Kidney glomerular epithelial cell (primary cell): ENCODE results near the gene LMTK2.

Experiments used
- DNase-seq: peaks from one replicate; lab custom pipeline; 2025; lab: John Stamatoyannopoulos, UW

Gene LMTK2

DNA sequence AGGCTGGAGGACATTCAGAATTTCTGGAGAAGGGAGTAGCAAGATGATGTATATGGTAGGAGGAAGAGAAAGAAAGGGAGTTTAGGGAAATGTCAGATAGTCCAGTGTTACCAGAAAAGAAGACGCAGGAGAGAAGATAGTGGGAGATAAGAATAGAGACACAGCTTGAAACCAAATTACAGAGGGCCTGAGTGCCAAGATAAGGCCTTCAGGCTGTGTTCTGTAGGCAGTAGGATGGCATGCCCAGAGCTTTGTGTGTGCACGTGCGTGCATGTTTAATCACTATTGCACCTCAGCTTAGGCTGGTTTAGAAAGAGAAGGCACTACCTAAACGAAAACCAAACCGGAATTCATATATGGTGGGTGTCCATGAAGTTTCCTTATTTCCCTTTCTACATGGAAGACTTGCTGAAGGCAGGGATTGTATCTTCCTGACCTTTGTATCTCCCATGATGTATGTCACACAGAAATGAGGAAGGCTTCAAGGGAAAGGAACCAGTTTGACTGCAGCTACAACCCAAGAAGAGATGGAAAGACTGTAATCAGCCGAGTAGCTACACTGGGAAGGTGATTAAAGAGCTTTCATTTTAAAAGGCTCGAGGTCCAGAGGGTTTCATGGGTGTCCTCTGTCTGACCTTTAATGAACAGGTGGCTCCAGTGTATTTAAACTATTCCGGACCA is 68.7 kb downstream of the LMTK2 start:
- no peak for DNase-seq

DNA sequence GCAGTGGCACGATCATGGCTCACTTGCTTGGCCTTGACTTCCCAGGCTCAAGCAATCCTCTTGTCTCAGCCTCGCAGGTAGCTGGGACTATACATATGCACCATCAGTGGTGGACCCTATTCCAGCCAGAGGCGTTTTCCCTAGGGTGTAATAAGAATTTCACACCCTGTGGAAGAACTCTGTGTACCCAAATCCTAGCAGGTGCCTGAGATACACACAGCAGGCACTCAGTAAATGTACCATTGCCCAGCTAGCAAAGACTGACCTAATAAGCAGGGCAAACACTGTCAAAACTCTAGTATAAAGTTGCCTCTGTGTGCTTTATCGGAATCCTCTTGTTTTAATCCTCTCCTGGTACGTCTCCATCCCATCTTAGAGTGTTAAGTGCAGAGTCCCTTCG is 70.9 kb downstream of the LMTK2 start:
- no peak for DNase-seq

DNA sequence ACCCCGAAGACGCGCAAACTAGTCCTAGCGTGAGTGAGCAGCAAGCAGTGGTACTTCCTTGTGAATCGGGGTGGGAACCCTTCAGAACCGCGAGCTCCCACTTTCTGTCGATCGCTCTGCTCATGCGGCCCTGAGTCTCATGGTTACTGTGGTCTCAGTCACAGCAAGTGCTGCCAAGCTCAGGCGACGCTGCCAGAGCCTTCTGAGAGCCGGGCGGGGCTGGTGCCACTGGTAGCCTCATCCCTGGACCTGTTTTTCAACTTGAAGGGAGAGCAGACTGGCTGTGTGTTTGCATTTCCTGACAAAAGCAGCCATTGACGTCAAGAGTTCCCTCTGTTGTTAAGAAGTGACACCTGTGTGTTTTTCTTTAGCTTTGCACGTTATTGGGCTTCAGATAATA is 71.7 kb downstream of the LMTK2 start:
- no peak for DNase-seq

DNA sequence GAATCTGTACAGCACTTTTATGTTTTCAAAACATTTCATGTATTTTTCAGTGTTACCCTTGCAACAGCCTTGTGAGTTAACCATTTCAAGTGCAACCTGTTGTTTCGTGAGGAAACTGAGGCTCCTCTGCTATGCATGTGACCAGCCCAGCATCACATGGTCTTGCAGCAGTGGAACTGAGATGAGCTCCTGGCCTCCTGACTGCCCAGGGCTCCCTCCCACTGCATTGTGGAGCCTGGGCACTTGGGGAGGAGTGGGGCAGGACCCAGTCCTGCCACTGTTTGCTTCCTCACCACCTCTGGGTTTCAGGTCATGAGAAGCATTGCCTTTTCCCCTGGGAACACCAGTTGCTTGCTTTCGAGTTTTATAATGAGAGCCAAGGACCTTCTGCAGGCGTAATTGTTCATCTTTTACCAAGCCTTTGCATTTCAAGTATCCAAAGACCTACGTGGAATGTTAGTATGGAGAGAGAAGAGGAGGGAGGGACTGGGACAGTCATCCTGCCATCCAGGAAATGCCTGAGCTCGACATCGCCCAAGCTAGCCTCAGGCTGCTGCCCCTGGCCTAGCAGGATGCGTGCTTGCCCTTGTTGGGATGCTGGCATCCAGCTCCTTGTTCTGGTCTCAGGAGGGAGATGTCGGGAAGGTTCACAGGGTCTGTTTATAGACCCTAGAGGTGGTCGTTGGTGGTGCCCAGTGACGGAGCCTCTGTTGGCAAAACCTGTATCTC is 72.3 kb downstream of the LMTK2 start:
- no peak for DNase-seq

DNA sequence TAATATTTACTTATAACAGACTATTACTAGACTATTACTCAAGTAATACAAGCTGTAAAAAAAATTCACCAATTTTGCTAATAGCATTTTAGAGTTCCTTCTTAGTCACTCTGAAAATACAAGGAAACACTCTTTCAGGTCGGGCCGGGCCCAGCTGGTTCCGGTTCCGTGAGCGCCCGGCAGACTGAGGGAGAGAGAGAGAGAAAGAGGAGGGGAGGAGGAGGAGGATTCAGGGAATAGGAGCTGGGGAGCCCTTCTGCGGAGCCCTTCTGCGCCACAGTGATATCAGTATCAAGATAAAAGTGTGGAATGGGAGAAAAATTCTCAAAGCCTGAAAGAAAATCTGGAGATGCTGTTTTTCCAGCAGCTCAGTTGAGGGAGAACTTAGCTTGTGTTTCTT is 74.1 kb downstream of the LMTK2 start:
- DNase-seq: no peak

DNA sequence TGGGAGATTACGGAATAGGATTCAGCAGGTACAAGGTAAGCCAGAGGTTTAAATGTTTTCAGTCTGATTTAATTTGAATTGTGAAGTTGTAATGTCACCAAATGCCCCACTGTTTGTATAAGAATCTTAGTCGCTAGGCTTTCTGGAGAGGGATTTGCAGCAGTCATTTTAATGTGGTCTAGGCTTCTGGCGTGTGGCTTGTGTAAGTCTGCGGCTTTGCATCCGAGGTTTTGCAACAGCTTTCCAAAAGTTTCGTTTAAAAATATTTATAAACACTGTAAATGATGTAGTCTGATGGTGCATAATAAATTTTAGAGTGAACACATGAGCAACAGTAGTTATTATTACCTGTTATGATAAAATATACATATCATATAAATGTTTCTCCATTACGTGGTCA is 78.4 kb downstream of the LMTK2 start:
- DNase-seq: no peak

DNA sequence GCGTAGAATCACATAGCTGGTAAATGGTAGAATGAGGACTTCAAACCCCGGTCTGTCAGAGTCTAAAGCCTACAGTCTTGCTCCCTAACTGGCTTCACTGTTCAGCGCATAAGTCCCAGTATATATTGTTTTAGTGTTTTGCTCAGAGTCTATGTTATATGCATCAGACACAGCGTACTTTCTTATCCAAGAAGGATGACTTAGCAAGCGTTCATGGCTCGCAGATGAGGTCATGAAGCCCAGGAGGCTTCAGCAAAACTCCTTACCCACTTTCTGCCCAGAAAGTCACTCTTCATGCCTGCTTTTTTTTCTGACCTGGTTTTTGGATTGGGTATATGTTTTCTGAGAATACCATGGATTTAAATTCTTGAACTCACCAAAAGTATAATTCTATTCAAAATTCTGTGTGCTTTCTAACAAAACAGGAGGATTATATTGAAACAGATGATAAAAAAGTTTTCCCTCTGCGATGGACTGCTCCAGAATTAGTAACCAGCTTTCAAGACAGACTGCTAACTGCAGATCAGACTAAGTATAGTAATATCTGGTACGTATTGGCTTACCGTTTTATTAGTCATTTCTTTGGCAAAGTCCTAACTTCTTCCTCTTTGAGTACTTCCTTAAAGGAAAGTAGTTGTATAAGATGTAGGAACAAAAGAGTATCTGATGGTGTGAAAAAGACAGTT is 79.9 kb downstream of the LMTK2 start:
- DNase-seq: no peak

DNA sequence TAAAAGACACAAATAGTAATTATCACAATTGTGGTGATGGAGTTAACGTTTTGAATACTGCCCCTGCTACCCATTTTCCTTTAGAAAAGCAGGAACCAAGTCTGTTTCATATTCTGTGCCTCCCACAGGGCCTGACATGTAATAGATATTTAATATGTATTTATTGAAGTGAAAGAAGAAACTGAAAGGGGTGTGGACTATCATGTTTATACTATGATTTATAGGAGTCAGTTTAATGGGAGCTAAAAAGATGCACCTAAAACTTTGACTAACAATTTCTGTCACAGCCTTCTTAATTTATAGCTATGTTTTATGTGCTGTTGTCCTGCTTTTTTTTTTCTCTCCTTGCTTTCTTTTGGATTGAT is 80.5 kb downstream of the LMTK2 start:
- DNase-seq: no peak

DNA sequence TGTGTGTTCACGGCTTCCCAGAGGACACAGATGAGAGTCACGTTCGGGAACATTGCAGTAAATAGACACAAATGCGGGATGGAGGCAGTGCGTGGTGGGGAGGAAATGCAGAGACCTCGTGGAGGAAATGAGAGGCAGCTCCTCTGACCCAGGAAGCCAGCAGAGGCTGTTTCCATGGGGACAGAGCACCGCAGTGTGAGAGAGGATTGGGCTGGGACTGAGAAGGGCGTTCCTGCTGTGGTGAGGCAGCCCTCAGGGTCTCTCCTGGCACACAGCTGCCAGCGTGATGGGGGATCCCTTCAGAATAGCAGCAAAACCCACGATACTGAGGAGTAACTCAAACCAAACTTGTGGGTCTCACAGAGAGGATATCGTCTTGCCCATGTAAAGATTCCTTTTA is 82.9 kb downstream of the LMTK2 start:
- DNase-seq: no peak

DNA sequence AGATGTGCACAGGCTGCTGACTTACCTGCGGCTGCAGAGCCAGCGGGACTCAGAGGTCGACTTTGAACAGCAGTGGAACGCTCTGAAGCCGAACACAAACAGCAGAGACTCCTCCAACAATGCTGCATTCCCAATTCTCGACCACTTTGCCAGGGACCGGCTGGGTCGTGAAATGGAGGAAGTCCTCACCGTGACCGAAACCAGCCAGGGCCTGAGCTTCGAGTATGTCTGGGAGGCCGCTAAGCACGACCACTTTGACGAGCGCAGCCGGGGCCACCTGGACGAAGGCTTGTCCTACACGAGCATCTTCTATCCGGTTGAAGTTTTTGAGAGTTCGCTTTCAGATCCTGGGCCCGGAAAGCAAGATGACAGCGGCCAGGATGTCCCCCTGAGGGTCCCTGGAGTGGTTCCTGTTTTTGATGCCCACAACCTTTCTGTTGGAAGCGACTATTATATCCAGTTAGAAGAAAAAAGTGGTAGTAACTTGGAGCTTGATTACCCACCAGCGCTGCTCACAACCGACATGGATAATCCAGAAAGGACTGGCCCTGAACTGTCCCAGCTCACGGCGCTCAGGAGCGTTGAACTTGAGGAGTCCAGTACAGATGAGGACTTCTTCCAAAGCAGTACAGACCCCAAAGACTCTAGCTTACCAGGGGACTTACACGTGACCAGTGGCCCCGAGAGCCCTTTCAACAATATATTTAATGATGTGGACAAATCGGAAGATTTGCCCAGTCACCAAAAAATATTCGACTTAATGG is 85.2 kb downstream of the LMTK2 start:
- no peak for DNase-seq

DNA sequence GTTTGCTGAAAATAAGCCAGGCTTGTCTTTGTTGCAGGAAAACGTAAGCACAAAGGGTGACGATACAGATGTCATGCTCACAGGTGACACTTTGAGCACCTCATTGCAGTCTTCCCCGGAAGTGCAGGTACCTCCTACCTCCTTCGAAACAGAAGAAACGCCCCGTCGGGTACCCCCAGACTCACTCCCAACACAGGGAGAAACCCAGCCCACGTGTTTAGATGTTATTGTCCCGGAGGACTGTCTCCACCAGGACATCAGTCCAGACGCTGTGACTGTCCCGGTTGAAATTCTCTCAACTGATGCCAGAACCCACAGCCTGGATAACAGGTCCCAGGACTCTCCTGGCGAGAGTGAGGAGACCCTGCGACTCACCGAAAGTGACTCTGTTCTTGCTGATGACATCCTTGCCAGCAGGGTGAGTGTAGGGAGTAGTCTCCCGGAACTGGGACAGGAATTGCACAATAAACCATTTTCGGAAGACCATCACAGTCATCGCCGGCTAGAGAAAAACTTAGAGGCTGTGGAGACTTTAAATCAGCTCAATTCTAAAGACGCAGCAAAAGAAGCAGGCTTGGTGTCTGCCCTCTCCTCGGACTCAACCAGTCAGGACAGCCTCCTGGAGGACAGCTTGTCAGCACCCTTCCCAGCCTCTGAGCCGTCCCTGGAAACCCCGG is 86.3 kb downstream of the LMTK2 start:
- DNase-seq: no peak

DNA sequence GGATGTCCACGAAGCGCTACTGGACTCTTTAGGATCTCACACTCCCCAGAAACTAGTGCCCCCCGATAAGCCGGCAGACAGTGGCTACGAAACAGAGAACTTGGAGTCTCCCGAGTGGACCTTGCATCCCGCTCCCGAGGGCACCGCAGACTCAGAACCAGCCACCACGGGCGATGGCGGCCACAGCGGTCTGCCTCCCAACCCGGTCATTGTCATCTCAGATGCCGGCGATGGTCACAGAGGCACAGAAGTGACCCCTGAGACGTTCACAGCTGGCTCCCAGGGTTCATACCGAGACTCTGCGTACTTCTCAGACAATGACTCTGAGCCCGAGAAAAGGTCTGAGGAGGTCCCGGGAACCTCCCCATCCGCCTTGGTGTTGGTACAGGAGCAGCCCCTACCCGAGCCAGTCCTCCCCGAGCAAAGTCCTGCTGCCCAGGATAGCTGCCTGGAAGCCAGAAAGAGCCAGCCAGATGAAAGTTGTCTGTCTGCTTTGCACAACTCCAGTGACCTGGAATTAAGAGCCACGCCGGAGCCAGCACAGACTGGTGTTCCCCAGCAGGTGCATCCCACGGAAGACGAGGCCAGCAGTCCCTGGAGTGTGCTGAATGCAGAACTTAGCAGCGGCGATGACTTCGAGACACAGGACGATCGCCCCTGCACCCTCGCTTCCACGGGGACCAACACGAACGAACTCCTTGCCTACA is 87.0 kb downstream of the LMTK2 start:
- no peak for DNase-seq

DNA sequence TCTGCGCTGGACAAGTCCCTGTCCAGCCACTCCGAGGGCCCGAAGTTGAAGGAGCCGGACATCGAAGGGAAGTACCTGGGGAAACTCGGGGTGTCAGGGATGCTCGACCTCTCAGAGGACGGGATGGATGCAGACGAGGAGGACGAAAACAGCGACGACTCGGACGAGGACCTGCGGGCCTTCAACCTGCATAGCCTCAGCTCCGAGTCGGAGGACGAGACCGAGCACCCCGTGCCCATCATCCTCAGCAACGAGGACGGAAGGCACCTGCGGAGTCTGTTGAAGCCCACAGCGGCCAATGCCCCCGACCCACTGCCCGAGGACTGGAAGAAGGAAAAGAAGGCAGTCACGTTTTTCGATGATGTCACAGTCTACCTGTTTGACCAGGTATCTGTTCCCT is 87.5 kb downstream of the LMTK2 start:
- no peak for DNase-seq

DNA sequence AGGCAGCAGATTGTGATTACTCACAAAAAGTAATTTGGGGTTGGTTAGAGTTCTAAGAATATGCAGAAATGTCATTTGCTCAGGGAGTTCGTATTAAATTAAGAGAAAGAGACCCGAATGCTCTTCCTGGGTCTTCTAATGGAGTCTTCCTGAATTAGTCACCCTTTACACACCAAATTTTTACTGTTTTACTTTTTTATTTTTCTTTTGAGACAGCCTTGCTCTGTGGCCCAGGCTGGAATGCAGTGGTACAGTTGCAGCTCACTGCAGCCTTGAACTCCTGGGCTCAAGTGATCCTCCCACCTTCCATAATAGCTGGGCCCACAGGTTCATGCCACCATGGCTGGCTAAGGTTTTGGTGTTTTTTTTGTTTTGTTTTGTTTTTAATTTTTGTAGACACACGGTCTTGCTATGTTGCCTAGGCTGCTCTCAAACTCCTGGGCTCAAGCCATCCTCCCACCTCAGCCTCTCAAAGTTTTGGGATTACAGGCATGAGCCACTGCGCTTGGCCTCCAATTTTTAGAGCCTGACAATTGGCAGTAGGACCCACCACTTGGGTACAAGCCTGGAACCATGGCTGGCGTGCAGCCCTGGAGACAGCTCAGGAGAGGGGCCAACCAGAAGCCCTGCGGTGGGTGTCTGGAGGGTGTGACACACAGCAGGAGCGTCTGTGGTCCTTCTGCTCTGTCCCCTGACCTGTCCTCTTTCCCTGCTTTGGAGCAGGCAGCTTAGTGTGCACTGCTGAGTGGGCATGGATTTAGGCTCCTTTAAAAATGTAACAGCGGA is 88.2 kb downstream of the LMTK2 start:
- no peak for DNase-seq

DNA sequence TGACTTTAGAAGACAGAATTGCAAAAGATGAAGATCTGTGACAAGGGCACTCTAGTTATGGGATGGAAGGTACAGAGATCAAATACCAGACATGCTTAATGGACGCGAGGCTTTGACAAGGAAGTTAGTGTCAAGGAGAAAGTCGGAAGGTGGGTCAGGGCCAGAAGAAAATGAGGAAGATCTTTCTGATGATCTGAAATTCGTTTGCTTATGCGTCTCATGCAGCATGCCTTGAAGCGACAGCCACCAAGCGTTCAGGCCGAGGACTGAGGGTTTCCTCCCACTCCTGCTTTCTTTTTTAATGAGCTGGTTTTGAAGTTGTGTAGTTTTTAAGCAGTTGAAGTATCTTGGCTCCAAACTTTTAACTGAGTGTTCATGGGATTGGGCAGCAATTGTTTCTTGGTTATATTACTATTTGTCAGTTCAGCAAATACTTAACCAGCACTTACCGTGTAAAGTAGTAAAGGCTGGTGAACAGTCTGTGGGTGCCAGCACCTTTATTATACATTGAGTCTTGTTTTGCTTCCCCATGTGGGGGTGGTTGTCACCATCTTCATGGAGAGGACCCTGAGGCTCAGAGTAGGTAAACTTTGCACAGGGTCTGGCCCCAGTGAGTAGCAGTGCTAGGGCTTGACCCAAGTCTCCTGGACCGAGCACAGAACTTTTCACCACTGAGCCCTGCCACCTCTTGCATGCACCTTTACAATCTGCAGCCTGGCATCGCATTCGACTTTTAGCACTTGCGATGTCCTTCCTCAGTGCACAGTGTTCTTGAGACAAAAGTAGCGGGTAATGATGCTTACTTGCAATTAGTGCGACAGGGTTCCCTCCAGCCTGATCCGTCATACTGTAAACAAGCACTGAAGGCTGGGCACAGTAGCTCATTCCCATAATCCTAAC is 90.3 kb downstream of the LMTK2 start:
- no peak for DNase-seq

DNA sequence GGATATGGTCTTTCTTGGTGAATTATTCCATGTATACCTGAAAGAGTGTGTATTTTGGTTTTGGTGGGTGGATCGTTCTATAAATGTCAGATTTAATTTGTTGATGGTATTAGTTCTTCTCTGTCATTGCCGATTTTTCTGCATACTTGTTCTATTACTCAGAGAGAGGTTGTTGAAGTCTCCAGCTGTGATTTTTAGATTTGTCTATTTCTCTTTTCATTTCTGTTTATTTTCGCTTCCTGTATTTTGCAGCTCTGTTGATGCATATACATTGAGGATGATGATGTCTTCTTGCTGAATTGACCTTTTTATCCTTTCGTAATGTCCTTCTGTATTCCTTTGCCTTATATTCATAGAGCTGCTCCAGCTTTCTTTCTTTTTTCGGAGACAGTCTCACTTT is 92.5 kb downstream of the LMTK2 start:
- no peak for DNase-seq

DNA sequence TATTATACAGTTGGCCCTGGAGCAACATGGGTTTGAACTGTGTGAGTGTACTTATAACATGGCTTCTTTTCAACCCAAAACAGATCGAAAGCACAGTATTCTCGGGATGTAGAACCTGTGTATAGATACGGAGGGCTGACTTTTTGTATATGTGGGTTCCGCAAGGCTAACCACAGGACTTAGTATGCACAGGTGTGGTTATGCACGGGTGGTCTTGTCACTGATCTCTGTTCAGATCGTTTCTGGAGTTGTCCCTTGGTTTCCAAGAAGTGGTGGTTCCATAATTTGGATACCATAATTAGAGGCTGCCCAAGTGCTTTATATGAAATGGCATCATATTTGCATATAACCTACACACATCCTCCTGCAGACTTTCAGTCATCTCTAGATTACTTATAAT is 93.7 kb downstream of the LMTK2 start:
- DNase-seq: no peak

DNA sequence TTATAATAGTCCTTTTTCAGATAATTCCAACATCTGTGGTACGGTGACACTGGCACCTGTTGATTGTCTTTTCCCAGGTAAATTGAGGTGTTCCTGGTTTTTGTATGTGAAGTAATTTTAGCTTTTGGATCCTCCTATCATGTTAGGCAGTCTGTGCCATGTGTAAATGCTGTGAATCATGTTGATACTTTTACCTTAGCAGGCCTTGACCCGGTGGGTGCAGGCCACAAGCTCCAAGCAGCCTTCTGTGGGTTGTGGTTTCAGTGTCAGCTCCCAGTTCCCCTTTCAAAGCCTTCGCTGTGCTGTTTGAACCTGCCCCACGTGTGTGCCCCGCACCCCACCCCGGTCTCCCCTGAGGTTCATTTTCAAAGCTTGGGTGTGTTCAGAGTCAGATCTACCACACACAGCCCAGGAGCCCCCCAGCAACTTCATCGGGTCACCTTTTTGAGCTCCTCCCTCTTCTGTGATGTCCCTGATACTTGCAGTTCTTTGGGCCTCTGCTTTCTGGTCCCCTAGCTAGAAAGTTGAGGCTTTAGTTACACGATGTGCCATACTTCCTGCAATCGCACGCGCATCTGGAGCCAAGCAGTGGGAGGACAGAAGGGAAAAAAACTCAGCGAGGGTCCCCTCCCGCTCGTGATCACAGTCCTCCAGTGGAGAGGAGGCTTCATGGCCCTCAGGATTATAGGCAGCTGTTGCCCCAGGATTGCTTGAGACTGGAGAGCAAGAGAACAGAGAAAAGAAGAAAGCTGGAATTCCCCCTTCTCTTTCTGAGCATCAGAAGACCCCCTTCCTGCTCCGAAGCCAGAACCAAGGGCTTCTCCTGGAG is 95.9 kb downstream of the LMTK2 start:
- DNase-seq: no peak
